Tibial artery (tissue), 4 donors: ENCODE measurements around the gene CLIC1.

Source experiments
- DNase-seq, 2 donors: peaks; one replicate each; pipeline ENCODE4 v3.0.0-alpha.2; 2019
- H3K27ac ChIP-seq, 2 donors: fragments of 200-600 bp; sonication (generic) in 1 of 2; 1 replicate in 1 of 2; 2 replicates in 1 of 2; pipeline ENCODE4 v1.5.1; 2018 to 2019; ENCODE audit warnings: mild to moderate bottlenecking in 1 of 2
- H3K27me3 ChIP-seq, 2 donors: fragments of 200-600 bp; sonication (generic) in 1 of 2; one replicate each; pipeline versions ENCODE4 v1.5.1 to v1.6.0; 2016 to 2019
- H3K36me3 ChIP-seq, 3 donors: fragments of 200-600 bp; sonication (generic) in 2 of 3; one replicate each; pipeline ENCODE4 v1.5.1; 2016 to 2019; ENCODE audit warnings: mild to moderate bottlenecking in 2 of 3
- H3K4me1 ChIP-seq, 4 donors: fragments of 200-600 bp; sonication (generic) in 2 of 4; 1 replicate in 3 of 4; 2 replicates in 1 of 4; pipeline ENCODE4 v1.5.1; 2016 to 2019
- H3K4me3 ChIP-seq, 2 donors: fragments of 200-600 bp; sonication (generic) in 1 of 2; 1 replicate in 1 of 2; 2 replicates in 1 of 2; pipeline ENCODE4 v1.5.1; 2018 to 2019; ENCODE audit warnings: mild to moderate bottlenecking in 2 of 2
- H3K9me3 ChIP-seq, 3 donors: fragments of 200-600 bp; sonication (generic) in 1 of 3; one replicate each; pipeline ENCODE4 v1.5.1; 2016 to 2019
- intact Hi-C: fragments of 100-400 bp; cut with DNase I; formaldehyde crosslinking; loops from one replicate; pipeline ENCODE4 v1.15.0; 2023; ENCODE audit warnings: low total_unique reads
- TF ChIP-seq, protein P1 (sequence below), 2 experiments: fragments of 200-600 bp in 1 of 2; fragments of 450-650 bp in 1 of 2; IDR thresholded peaks; one replicate each; pipeline ENCODE4 v1.5.1; 2017 to 2019; ENCODE audit warnings: antibody characterized with exemption in 2 of 2, mild to moderate bottlenecking in 1 of 2, moderate library complexity in 1 of 2

CLIC1 gene

GRCh38 chr6:31718265-31718664 is 18.1 kb downstream of the CLIC1 start:
- no peaks in the 10 kb centered on the region for H3K4me1 ChIP-seq
- no peak overlapping the region for H3K27ac ChIP-seq
- H3K4me3 ChIP-seq: no peak overlapping the region
- H3K27me3 ChIP-seq: no peaks in the 10 kb centered on the region
- TF ChIP-seq, protein P1, sequence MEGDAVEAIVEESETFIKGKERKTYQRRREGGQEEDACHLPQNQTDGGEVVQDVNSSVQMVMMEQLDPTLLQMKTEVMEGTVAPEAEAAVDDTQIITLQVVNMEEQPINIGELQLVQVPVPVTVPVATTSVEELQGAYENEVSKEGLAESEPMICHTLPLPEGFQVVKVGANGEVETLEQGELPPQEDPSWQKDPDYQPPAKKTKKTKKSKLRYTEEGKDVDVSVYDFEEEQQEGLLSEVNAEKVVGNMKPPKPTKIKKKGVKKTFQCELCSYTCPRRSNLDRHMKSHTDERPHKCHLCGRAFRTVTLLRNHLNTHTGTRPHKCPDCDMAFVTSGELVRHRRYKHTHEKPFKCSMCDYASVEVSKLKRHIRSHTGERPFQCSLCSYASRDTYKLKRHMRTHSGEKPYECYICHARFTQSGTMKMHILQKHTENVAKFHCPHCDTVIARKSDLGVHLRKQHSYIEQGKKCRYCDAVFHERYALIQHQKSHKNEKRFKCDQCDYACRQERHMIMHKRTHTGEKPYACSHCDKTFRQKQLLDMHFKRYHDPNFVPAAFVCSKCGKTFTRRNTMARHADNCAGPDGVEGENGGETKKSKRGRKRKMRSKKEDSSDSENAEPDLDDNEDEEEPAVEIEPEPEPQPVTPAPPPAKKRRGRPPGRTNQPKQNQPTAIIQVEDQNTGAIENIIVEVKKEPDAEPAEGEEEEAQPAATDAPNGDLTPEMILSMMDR (IDR thresholded peaks at IDR 0.05): no peak
- DNase-seq: no peak
- H3K36me3 ChIP-seq: no peaks in the 10 kb centered on the region
- no peaks in the 10 kb centered on the region for H3K9me3 ChIP-seq
- intact Hi-C loops: no loop called here

GRCh38 chr6:31717499-31718222 is 18.7 kb downstream of the CLIC1 start:
- Histone ChIP-seq H3K9me3 (no peaks in the 10 kb centered on the region), H3K4me3 (no peak overlapping the region), H3K27ac (no peak overlapping the region), H3K27me3 (peaks cover 0 to 1% of the 10 kb centered on the region in 2 donors), H3K36me3 (no peaks in the 10 kb centered on the region), H3K4me1 (no peaks in the 10 kb centered on the region)
- TF ChIP-seq, protein P1 (IDR thresholded peaks at IDR 0.05): no peak
- intact Hi-C loops: no loop called here
- DNase-seq: no peak

DNA sequence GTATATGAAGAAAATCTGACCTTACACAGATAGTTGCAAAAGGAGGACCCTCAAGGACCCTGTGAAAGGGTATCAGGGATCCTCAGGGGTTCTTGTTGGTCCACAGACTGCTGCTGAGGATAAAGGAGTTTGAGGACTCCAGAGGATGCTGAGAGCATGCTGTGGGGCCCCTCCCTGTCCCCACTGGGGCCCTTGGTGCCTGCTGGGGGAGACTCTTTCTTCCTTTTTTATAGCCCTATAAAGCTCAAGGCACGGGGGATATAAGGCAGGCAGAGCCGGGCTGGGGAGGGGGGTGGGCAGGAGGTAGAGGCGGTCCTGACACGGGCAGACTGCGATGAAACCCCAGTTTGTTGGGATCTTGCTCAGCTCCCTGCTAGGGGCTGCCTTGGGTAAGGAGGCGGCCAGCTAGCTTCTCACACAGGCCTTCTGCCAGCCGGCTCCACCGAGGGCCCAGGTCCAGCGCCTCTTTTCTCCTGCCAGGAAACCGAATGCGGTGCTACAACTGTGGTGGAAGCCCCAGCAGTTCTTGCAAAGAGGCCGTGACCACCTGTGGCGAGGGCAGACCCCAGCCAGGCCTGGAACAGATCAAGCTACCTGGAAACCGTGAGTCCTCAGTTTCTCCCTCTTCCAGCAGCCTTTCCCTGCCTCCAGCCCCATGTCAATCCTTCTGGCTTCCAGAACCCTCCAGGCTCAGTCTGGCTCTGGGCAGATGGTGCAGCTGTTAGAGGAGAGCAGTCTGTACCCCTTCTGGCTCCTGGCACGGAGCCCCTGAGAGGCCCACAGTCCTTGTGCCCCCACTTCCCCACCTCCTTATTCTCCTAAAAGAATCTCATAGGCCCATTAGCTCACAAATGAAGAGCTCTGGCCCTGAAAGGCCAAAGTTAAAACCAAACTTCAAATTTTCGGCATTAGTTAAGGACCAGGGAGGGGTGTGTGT is 21.0 kb downstream of the CLIC1 start, which contains the start of gene LY6G6D:
Gene LY6G6D (plus strand): TSS at position 327 of the 937 bp plus-strand sequence. CDS start 8 bp downstream, at position 335.
- intact Hi-C loops: no loop called here
- H3K4me3 ChIP-seq: no peak within 1 kb of the TSS
- H3K9me3 ChIP-seq: no peaks in the 10 kb centered on the region
- H3K4me1 ChIP-seq: no peaks in the 10 kb centered on the region
- no peaks in the 10 kb centered on the region for H3K36me3 ChIP-seq
- no peak for DNase-seq
- no peak within 1 kb of the TSS for H3K27ac ChIP-seq
- H3K27me3 ChIP-seq: peaks cover 0 to 21% of the 10 kb centered on the region in 2 donors
- TF ChIP-seq, protein P1 (IDR thresholded peaks at IDR 0.05): no peak

DNA sequence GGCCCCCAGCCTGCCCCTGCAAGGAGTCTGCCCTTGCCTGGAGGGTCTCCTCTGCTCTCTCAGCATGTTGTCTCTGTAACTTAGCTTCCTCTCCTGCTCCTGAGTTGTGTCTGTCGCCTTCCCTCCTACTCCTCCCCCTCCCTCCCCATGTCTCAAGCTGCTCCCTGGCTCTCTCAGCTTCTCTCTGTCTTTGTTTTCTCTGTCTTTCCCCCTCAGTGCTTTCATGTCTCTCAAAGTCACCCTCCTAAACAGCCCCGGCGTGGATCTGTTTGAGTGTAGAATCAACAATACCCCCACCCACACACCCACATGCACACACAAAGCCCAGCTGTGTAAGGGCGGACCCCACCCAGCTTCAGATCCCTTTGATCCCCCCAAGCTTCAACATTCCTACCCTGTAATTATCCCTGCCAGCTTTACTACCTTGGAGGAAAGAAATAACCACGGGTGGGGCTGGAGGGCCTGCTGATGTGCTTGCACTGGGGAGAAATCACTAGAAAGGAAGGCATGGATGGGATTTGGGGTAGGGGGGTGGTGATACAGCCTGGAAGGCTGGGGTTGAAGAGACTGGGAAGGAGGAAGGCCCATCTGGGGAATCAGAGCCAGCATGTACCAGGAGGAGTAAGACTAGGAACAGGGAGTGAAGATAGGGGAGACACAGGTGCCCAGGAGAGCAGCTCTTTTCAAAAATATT is 22.2 kb downstream of the CLIC1 start:
- no peaks in the 10 kb centered on the region for H3K36me3 ChIP-seq
- intact Hi-C loops: loop anchor here (5.0 kb wide), 1 partner anchor 577 kb away; the partner anchor contains the start of gene PSORS1C2
- no peak for DNase-seq
- no peaks in the 10 kb centered on the region for H3K9me3 ChIP-seq
- no peak overlapping the region for H3K27ac ChIP-seq
- H3K27me3 ChIP-seq: peaks cover 0 to 29% of the 10 kb centered on the region in 2 donors
- H3K4me3 ChIP-seq: no peak overlapping the region
- TF ChIP-seq, protein P1 (IDR thresholded peaks at IDR 0.05): no peak
- H3K4me1 ChIP-seq: no peaks in the 10 kb centered on the region

DNA sequence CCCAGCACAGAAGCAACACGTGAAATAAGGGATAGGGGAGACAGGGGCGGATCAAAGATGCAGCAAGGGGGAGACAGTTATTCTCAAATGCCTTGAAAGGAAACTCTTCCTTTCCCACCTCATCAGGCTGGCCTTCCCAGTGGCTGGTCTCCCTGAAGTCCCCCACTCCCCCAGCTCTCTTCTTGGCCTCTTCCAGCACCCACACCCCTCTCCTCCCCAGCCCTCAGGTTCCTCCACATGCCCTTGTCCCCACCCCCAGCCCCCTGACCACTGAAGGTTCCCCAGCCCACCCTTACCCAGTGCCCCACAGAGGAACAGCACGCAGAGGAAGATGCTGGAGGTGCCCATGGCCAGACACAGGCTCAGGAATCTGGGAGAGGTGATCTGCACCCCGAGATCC is 22.9 kb downstream of the CLIC1 start:
- Histone ChIP-seq H3K4me1 (no peaks in the 10 kb centered on the region), H3K27ac (no peak overlapping the region), H3K9me3 (no peaks in the 10 kb centered on the region), H3K4me3 (no peak overlapping the region), H3K27me3 (peaks cover 0 to 29% of the 10 kb centered on the region in 2 donors), H3K36me3 (no peaks in the 10 kb centered on the region)
- DNase-seq: no peak
- intact Hi-C loops: loop anchor here (5.0 kb wide), 1 partner anchor 576 kb away; the partner anchor contains the start of gene PSORS1C2
- TF ChIP-seq, protein P1 (IDR thresholded peaks at IDR 0.05): no peak
